ENCODE measurements around the gene TEAD2.

The TEAD2 gene

DNA sequence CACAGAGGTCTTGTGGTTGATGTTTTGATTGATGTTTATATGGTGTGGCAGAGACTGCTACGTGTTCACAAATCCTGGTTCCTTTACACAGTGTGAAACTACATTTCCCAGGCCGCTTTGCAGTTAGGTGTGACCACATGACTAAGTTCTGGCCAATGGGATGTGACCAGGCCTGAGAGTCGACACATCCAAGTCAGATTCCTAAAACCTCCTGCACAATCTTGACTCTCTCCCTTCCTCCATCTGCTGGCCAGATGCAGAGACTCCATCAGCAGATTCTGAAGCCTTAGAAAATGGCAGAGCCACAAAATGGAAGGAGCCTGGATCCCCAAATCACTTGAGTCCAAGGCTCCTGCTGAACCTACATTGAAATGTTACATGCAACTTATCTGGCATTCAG, 14.4 kb downstream of the TEAD2 start:
- peaks cover 25% of the 10 kb centered on the region in 2 donors for H3K4me1 Mint-ChIP-seq
- peaks cover 8 to 18% of the 10 kb centered on the region in 2 donors for H3K36me3 Mint-ChIP-seq
- H3K9me3 Mint-ChIP-seq = peaks cover 3% of the 10 kb centered on the region in 2 donors
- peak overlapping the region; percentile 60 for H3K27ac Mint-ChIP-seq
- ATAC-seq (replicated peaks) (peak; percentile 77), DNase-seq (no peak)
- H3K4me3 Mint-ChIP-seq = no peak overlapping the region
- no peaks in the 10 kb centered on the region for H3K27me3 Mint-ChIP-seq

DNA sequence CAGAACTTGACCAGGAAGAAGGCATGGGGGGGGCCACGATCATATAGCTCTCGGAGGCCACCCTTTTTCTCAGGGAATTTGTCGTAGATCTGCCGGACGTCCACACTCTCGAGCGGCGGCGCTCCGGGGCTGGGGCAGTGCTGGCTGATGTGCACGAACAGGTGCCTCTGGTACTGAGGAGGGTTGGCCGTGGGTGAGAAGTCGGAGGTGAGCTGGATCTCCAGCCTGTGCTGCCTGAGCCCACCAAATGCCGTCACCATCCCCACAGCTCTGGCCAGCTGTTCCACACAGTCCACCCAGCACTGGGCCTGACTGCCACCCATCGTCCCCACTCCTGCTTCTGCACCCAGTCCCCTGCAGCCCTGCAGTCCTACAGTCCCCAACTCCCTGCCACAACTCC, 15.0 kb downstream of the TEAD2 start:
- Mint-ChIP-seq H3K4me1 (peaks cover 30 to 31% of the 10 kb centered on the region in 2 donors), H3K27ac (no peak overlapping the region), H3K36me3 (peaks cover 11 to 22% of the 10 kb centered on the region in 2 donors), H3K4me3 (no peak overlapping the region), H3K9me3 (peaks cover 3% of the 10 kb centered on the region in 2 donors), H3K27me3 (no peaks in the 10 kb centered on the region)
- ATAC-seq (replicated peaks) (no peak), DNase-seq (no peak)

- Mint-ChIP-seq H3K4me3 (no peak overlapping the region), H3K36me3 (peaks cover 19 to 31% of the 10 kb centered on the region in 2 donors), H3K4me1 (peaks cover 46 to 56% of the 10 kb centered on the region in 2 donors), H3K27ac (no peak overlapping the region), H3K9me3 (peaks cover 5 to 7% of the 10 kb centered on the region in 2 donors), H3K27me3 (no peaks in the 10 kb centered on the region)
- ATAC-seq (replicated peaks) (no peak), DNase-seq (no peak)
Observed at GRCh38 chr19:49344505-49345423, 17.5 kb downstream of the TEAD2 start.

DNA sequence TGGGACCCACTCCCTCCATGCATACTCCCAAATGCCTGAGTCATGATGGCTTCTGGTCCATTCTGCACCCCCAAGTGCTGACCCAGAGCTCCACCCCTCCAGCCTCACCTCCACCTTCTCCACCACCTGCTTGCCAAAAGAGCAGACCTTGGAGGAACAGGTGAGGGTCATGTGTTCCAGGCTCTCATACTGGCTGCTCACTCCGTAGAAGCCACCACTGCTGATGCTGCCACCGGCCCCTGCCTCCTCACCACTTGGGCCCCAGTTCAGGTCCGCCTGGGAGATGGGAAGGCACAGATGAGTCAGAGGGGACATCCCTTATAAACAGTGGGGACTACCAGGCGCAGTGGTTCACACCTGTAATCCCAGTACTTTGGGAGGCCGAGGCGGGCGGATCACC, 19.1 kb downstream of the TEAD2 start:
- Mint-ChIP-seq H3K4me3 (no peak overlapping the region), H3K36me3 (peaks cover 32 to 42% of the 10 kb centered on the region in 2 donors), H3K9me3 (peaks cover 5 to 12% of the 10 kb centered on the region in 2 donors), H3K4me1 (peaks cover 51 to 64% of the 10 kb centered on the region in 2 donors), H3K27ac (no peak overlapping the region), H3K27me3 (no peaks in the 10 kb centered on the region)
- ATAC-seq (replicated peaks) (peak in 1 of 2 donors; percentile 15), DNase-seq (no peak)

DNA sequence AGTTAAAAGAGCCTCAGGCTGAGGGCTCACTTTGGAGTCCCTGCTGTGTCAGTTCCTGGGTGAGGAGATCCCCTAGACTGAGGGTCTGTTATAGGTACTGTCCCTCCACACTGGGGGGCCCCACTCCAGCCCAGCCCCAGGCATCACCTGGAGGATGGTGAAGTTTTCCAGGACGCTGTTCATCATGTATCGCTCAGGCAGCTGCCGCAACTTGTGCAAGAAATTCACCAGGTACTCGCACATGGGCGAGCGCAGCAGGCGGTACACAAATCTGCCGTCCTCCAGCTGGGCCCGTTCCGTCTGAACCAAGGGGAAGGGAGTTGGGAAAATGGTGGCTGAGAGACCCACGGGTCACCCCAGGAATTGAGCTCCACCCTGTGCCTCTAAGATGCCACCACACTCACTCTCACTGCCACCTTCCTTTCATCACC, 19.9 kb downstream of the TEAD2 start:
- Mint-ChIP-seq H3K27ac (no peak overlapping the region), H3K9me3 (peaks cover 2 to 9% of the 10 kb centered on the region in 2 donors), H3K36me3 (peaks cover 40 to 45% of the 10 kb centered on the region in 2 donors), H3K27me3 (no peaks in the 10 kb centered on the region), H3K4me1 (peaks cover 49 to 64% of the 10 kb centered on the region in 2 donors), H3K4me3 (no peak overlapping the region)
- no peak for ATAC-seq (replicated peaks)
- no peak for DNase-seq

GRCh38 chr19:49340865-49341718, 21.1 kb downstream of the TEAD2 start:
- Mint-ChIP-seq H3K4me1 (peaks cover 57 to 75% of the 10 kb centered on the region in 2 donors), H3K27me3 (no peaks in the 10 kb centered on the region), H3K27ac (peak overlapping the region; percentile 32), H3K4me3 (peak overlapping the region in 1 of 2 donors; percentile 15), H3K36me3 (peaks cover 48 to 57% of the 10 kb centered on the region in 2 donors), H3K9me3 (peaks cover 2 to 9% of the 10 kb centered on the region in 2 donors)
- no peak for DNase-seq
- ATAC-seq (replicated peaks) = peak; percentile 8

- peaks cover 58 to 81% of the 10 kb centered on the region in 2 donors for H3K4me1 Mint-ChIP-seq
- peaks cover 48 to 64% of the 10 kb centered on the region in 2 donors for H3K36me3 Mint-ChIP-seq
- H3K4me3 Mint-ChIP-seq = peak overlapping the region; percentile 72 to 74
- DNase-seq = peak; percentile 96
- H3K27ac Mint-ChIP-seq = peak overlapping the region; percentile 72
- H3K9me3 Mint-ChIP-seq = peaks cover 2 to 9% of the 10 kb centered on the region in 2 donors
- ATAC-seq (replicated peaks) = peak; percentile 72 to 84
- H3K27me3 Mint-ChIP-seq = no peaks in the 10 kb centered on the region
Observed at GRCh38 chr19:49340069-49340864, 21.9 kb downstream of the TEAD2 start.

DNA sequence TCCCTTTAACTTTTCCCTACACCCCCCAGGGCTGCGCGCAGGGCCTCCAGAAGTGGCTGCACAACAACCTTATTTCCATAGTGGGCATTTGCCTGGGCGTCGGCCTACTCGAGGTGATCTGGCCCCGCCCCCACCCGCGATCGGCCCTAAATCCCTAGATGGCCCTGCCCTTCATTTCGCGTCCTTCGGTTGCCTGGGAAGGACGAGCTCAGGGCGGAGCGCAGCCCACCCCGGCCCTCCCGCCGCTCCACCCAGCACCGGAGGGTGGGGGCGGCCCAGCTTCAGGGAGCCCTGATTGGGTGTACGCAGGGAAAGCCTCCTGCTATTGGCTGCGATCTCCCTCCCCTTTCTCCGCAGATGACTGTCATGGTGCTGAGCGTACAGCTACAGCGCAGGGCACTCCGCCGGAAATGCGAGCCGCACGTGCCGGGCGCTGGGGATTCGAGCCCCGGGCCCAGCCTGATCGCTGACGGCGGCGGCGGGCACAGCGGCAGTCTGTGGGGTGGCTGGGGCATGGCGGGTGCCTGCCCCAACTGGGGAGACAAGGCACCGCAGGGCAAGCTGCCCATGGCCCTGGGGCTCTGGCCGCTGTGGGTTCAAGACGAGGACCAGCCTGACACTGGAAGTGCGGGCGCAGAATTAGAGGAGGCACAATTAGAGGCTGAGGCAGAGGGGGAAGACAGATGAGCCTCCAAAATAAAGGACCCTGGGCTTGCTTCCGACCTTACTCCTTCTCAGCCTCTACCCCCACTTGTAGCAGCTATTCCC, 22.7 kb downstream of the TEAD2 start:
- Mint-ChIP-seq H3K27me3 (no peaks in the 10 kb centered on the region), H3K27ac (no peak overlapping the region), H3K9me3 (peaks cover 2 to 9% of the 10 kb centered on the region in 2 donors), H3K4me3 (peak overlapping the region; percentile 76 to 91), H3K4me1 (peaks cover 55 to 82% of the 10 kb centered on the region in 2 donors), H3K36me3 (peaks cover 43 to 57% of the 10 kb centered on the region in 2 donors)
- DNase-seq (no peak), ATAC-seq (replicated peaks) (no peak)

DNA sequence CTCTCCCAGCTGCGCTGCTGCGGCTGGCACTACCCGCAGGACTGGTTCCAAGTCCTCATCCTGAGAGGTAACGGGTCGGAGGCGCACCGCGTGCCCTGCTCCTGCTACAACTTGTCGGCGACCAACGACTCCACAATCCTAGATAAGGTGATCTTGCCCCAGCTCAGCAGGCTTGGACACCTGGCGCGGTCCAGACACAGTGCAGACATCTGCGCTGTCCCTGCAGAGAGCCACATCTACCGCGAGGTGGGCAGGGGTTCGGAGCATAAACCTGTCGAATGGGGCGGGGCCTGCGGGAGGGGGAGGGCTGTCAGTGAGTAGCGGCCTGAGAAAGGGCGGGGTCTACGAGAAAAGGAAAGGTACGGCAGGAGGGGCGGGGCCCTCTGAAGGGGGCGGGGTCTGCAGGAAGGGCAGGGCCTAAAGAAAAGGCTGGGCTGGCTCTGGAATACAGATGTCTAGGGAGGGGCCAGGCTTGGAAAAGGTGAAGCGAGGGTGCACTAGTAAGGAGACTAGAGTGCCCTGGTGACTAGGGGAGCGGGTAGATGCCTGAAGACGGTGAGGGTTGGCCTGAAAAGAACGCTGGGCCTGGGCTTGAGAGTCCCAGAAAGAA, 23.4 kb downstream of the TEAD2 start:
- peaks cover 61 to 88% of the 10 kb centered on the region in 2 donors for H3K4me1 Mint-ChIP-seq
- peaks cover 43 to 56% of the 10 kb centered on the region in 2 donors for H3K36me3 Mint-ChIP-seq
- H3K4me3 Mint-ChIP-seq = peak overlapping the region; percentile 76 to 91
- DNase-seq (no peak), ATAC-seq (replicated peaks) (no peak)
- H3K27me3 Mint-ChIP-seq = no peaks in the 10 kb centered on the region
- peak overlapping the region; percentile 89 for H3K27ac Mint-ChIP-seq
- peaks cover 5 to 9% of the 10 kb centered on the region in 2 donors for H3K9me3 Mint-ChIP-seq

GRCh38 chr19:49338023-49338677, 24.1 kb downstream of the TEAD2 start:
- DNase-seq = no peak
- peaks cover 5 to 9% of the 10 kb centered on the region in 2 donors for H3K9me3 Mint-ChIP-seq
- no peaks in the 10 kb centered on the region for H3K27me3 Mint-ChIP-seq
- ATAC-seq (replicated peaks) = no peak
- H3K27ac Mint-ChIP-seq = peak overlapping the region; percentile 89
- H3K4me3 Mint-ChIP-seq = peak overlapping the region; percentile 76 to 91
- peaks cover 66 to 93% of the 10 kb centered on the region in 2 donors for H3K4me1 Mint-ChIP-seq
- peaks cover 43 to 56% of the 10 kb centered on the region in 2 donors for H3K36me3 Mint-ChIP-seq

DNA sequence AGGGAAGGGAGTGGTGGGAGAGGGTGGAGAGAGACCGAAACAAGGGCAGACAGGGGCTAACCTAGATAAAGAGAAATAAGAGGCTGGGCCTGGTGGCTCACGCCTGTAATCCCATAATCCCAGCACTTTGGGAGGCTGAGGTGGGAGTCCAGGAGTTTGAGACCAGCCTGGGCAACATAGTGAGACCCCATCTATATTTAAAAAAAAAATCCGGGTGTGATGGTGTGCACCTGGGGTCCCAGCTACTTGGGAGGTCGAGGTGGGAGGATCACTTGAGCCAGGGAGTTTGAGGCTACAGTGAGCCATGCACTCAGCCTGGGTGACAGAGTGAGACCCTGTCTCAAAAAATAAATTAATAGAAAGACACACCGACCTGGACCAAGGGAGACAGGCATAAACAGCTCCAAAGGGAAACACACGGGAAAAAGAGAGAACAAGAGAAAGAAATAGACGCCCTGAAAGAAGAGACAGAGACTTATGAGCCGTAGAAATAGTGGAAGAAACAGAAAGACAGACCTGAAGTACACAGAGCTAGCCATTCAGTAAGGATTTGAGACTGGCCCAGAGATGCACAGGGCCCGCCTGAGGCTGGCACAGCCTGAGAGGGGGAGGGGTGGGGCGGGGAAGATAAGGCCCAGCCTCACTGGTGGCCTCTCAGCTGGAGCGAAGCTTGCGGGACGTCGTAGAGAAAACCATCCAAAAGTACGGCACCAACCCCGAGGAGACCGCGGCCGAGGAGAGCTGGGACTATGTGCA, 24.8 kb downstream of the TEAD2 start:
- no peak for DNase-seq
- H3K27me3 Mint-ChIP-seq = no peaks in the 10 kb centered on the region
- peaks cover 63 to 93% of the 10 kb centered on the region in 2 donors for H3K4me1 Mint-ChIP-seq
- H3K9me3 Mint-ChIP-seq = peaks cover 5 to 9% of the 10 kb centered on the region in 2 donors
- H3K4me3 Mint-ChIP-seq = peak overlapping the region; percentile 91 to 97
- peak overlapping the region; percentile 99 for H3K27ac Mint-ChIP-seq
- H3K36me3 Mint-ChIP-seq = peaks cover 39 to 49% of the 10 kb centered on the region in 2 donors
- ATAC-seq (replicated peaks) = no peak
